GM19467 (cell line): ENCODE measurements around the gene HFE.

ENCODE experiments used
- ATAC-seq: cut with Tn5 transposase; IDR thresholded peaks from one replicate; pipeline ENCODE4 v1.9.1; 2021; ENCODE audit warnings: mild to moderate bottlenecking, moderate library complexity; ENCODE audit not compliant: unreplicated experiment

The HFE gene

GRCh38 chr6:26130581-26131249 lies 43.5 kb downstream of the HFE start:
- no peak for ATAC-seq

- ATAC-seq = no peak
Observed at GRCh38 chr6:26131618-26132017, 44.4 kb downstream of the HFE start.

- no peak for ATAC-seq
Observed at GRCh38 chr6:26133730-26134129, 46.5 kb downstream of the HFE start.

- ATAC-seq = no peak
Observed at GRCh38 chr6:26136321-26136720, 49.1 kb downstream of the HFE start.

GRCh38 chr6:26140254-26140966 lies 53.2 kb downstream of the HFE start:
- no peak for ATAC-seq

GRCh38 chr6:26140967-26141294 lies 53.7 kb downstream of the HFE start:
- ATAC-seq = no peak

GRCh38 chr6:26141378-26141904 lies 54.2 kb downstream of the HFE start:
- ATAC-seq = no peak

GRCh38 chr6:26142026-26142425 lies 54.8 kb downstream of the HFE start:
- ATAC-seq = no peak
